KOPT-K1 (cell line): ENCODE results near the gene CDCA3.

Experiments used
- H3K27ac ChIP-seq: fragments of 200-600 bp; sonication (generic); 2 replicates; pipeline ENCODE4 v1.5.1; 2016; ENCODE audit warnings: antibody characterized with exemption, mild to moderate bottlenecking, low read depth, low read length; ENCODE audit not compliant: poor library complexity, severe bottlenecking
- H3K36me3 ChIP-seq: fragments of 200-600 bp; sonication (generic); 2 replicates; pipeline ENCODE4 v1.5.1; 2017; ENCODE audit warnings: antibody characterized with exemption, mild to moderate bottlenecking, low read length, moderate library complexity; ENCODE audit not compliant: insufficient read depth
- H3K9me3 ChIP-seq: fragments of 200-600 bp; sonication (generic); 2 replicates; pipeline ENCODE4 v1.5.1; 2017; ENCODE audit warnings: antibody characterized with exemption, low read length, mild to moderate bottlenecking; ENCODE audit not compliant: insufficient read depth, poor library complexity, severe bottlenecking

CDCA3 gene

DNA sequence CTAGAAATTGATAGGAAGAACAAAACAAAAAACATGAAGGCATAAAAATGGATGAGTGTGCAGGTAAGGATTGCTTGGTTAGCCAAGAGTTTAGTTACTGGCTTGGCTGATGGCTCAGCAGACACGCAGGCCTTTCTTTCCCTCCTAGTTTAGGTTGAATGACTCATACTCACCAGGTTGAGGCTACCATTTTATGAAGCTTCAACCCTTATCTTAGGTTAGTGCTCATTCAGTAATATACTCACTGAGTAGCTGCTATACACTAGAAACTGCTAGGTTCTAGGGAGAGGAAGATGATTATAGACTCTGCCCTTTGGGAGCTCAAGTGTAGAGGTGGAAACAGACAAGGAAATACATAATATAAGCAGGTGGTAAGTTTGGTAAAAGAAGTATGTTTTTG is 16.8 kb downstream of the CDCA3 start:
- Histone ChIP-seq H3K27ac (no peak overlapping the region), H3K36me3 (no peaks in the 10 kb centered on the region), H3K9me3 (no peaks in the 10 kb centered on the region)

DNA sequence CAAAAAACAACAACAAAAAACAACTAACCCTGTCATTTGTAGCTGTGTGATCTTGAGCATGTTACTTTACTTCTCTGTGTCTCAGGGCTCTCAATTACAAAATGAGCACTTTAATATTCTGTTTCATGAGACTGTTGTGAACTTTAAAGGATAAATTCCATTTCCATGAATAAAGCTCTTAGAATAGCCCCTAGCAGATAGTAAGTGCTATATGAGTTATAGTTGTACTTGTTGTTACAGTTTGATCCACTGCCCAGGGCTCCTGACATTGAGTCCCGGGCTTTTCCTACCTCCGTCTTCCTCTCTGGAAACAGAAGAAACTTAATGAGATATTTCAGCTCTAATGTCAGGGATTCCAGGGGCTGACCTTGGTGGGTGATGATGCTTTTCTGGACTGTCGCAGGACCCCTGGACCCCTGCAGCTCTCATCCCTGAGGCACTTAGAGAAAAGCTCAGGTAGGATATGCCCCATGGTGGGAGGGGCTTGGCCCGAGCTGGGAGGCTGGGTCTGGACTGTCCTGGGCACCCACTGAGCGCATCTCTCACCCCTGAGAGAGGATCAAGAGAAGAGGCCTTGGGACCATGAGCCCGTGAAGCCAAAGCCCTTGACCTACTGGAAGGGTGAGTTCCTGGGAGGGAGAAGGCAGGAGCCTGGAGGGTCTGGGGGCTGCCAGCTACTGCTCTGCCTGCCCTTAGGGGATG is 17.7 kb downstream of the CDCA3 start:
- no peaks in the 10 kb centered on the region for H3K9me3 ChIP-seq
- H3K27ac ChIP-seq, result no peak overlapping the region
- H3K36me3 ChIP-seq, result no peaks in the 10 kb centered on the region

DNA sequence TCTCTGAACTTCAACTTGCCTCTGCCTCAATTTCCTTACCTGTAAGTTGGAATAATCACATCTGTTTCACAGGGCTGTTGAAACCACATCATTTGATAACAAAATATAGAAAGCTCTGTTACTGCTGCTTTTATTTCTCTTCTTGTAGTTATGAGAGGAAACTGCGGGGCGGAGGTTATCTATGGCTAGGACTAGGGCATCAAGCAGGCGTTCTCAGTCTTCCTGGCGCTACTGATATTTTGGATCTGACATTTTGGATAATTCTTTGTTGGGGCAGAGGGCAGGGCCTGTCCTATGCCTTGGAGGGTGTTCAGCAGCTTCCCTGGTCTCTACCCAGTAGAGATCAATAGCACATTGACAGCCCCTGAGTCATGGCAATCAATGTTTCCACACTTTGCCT is 19.0 kb downstream of the CDCA3 start:
- Histone ChIP-seq H3K36me3 (no peaks in the 10 kb centered on the region), H3K27ac (no peak overlapping the region), H3K9me3 (no peaks in the 10 kb centered on the region)

DNA sequence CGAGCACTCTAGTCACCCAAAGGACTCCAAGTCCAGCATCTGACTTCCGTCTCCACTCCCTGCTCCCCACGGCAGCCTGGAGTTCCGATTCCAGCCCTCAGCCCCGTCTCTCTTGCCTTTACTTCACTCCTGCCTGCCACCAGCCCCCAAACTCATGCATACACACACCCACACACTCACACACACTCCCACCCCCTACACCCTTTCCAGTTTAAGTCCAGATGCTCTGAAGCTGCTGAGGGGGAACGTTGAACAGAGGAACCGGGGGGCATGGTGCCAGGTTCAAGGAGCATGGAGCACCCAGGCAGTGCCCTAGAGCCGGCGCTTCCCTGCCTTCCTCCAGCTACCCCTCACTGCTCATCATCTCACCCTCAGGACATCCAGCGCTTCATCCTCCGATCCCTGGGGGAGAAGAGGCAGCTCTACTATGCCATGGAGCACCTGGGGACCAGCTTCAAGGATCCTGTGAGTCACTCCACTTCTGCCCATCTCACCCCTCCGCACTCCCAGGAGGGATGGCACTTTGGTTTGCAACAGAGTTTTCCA is 19.6 kb downstream of the CDCA3 start:
- Histone ChIP-seq H3K9me3 (no peaks in the 10 kb centered on the region), H3K36me3 (no peaks in the 10 kb centered on the region), H3K27ac (no peak overlapping the region)

DNA sequence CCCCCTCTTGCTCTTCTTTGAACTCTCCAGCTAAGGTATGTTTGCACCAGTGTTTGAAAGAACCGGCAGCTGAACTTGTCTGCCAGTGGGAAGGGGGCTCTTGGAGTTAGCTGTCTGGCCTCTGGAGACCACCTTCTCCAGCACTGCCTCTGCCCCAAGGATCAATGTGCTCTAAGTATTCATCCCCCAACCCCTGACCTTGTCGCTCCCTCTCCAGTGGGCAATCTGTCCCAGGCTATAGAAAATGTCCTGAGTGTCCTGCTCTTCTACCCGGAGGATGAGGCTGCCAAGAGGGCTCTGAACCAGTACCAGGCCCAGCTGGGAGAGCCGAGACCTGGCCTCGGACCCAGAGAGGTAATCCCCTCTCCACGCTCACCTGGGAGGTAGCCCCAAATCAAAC is 20.1 kb downstream of the CDCA3 start:
- no peak overlapping the region for H3K27ac ChIP-seq
- no peaks in the 10 kb centered on the region for H3K36me3 ChIP-seq
- H3K9me3 ChIP-seq, result no peaks in the 10 kb centered on the region

DNA sequence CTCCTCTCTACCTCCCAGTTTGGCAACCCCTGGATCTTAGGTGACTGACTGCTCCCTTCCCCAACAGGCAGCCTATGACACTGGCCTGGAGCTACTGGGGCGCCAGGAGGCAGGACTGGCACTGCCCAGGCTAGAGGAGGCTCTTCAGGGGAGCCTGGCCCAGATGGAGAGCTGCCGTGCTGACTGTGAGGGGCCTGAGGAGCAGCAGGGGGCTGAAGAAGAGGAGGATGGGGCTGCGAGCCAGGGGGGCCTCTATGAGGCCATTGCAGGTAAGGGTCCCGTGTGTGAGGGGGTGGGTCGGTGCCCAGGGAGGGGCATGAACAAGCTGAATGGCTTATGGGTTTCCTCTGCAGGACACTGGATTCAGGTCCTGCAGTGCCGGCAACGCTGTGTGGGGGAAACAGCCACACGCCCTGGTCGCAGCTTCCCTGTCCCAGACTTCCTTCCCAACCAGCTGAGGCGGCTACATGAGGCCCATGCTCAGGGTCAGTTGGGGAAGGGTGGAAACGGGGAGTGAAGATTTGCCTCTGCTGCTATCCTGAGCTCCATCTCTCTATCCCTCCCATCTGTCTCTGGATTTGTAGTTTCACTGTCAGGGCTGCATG is 20.7 kb downstream of the CDCA3 start:
- no peak overlapping the region for H3K27ac ChIP-seq

DNA sequence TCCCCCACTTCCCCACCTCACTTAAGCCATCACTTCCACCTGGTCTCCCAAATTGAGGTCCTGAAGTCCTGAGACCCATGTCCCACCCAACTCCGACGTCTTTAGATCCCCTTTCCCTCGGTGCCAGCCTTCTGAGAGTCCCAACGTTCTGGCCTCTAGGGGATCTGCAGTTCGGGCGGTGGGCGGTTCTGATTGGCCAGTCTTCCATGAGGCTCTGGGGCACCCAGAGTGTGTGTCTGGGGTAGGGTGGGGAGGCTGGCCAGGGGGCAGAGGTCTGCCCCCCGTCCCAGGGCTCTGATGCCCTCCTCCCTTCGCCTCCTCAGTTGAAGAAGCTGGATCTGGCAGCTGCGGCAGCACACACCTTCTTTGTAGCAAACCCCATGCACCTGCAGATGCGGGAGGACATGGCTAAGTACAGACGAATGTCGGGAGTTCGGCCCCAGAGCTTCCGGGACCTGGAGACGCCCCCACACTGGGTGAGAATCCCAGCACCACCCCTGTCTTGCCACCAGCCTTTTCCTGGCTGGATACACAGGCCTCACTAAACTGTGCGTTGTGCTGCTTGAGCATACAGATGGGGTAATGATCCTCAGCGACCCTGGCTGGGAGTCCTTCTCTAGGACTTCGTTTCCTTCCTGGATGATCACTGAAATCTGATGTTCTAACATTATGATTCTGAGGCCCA is 21.4 kb downstream of the CDCA3 start:
- Histone ChIP-seq H3K9me3 (no peaks in the 10 kb centered on the region), H3K27ac (no peak overlapping the region), H3K36me3 (no peaks in the 10 kb centered on the region)

More for the DNA sequence above, 20.7 kb downstream of the CDCA3 start:
- H3K36me3 ChIP-seq, result no peaks in the 10 kb centered on the region
- no peaks in the 10 kb centered on the region for H3K9me3 ChIP-seq

DNA sequence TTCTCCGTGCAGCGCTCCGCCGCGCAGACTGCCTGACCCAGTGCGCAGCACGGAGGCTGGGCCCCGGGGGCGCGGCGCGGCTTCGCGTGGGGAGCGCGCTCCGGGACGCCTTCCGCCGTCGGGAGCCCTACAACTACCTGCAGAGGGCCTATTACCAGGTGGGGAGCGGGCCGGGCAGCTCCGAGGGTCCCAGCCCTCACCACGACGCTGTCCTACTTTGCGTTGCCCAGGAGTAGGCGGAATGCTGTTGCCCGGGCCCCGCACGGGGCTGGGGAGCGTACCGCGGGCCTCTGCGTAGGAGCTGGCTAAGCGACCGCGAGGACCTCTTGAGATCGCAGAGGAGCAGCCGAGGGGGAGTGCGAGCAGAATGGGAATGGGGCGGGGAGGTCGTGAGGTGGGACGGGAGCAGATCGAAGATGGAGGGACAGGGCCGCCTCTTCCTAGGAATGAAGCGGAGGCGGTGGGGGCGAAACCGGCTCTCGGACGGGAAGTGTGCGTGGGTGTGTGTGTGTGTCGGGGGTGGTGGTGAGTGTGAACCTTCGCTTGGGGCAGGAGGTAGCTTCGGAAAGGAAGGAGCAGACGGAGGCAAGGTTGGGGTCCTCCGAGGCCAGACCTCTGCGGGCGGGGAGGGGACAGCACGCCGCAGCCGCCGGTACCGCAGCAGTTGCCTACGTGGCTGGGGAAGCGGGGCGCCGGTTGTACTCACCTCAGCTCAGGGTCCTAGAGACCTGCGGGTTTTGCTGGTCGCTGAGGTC is 22.1 kb downstream of the CDCA3 start:
- no peak overlapping the region for H3K27ac ChIP-seq
- no peaks in the 10 kb centered on the region for H3K36me3 ChIP-seq

DNA sequence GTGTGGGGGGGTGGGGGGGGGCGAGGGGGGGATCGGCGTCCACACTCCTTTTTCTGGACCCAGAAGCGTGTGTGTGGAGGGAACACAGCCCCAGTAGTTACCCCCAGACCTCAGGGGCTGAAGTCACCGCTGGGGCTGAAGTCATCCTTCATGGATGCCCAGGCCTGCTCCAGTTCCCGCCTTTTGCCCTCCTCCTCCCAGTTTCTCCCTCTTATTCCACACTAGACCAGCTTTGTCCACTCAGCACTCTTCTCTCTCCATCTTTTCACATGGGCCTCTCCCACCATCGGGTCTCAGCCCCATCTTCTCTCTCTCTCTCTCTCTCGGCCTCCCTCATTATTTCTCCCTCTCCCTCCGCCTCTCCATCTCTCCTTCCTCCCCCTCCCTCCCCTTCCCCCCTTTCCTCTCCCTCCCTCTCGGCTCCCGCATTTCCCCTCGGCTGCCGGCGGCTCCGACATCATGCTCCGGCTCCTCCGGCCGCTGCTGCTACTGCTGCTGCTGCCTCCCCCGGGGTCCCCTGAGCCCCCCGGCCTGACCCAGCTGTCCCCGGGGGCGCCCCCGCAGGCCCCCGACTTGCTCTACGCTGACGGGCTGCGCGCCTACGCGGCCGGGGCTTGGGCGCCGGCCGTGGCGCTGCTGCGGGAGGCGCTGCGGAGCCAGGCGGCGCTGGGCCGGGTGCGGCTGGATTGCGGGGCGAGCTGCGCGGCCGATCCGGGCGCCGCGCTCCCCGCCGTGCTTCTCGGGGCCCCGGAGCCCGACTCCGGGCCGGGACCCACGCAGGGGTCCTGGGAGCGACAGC is 22.9 kb downstream of the CDCA3 start, which contains the start of gene P3H3:
P3H3 (plus strand) TSS at position 426 of the 799 bp plus-strand sequence; CDS start at position 460, 34 bp downstream.
- H3K36me3 ChIP-seq, result no peaks in the 10 kb centered on the region
- no peaks in the 10 kb centered on the region for H3K9me3 ChIP-seq
- no peak within 1 kb of the TSS for H3K27ac ChIP-seq

More for the DNA sequence above, 22.1 kb downstream of the CDCA3 start:
- no peaks in the 10 kb centered on the region for H3K9me3 ChIP-seq

DNA sequence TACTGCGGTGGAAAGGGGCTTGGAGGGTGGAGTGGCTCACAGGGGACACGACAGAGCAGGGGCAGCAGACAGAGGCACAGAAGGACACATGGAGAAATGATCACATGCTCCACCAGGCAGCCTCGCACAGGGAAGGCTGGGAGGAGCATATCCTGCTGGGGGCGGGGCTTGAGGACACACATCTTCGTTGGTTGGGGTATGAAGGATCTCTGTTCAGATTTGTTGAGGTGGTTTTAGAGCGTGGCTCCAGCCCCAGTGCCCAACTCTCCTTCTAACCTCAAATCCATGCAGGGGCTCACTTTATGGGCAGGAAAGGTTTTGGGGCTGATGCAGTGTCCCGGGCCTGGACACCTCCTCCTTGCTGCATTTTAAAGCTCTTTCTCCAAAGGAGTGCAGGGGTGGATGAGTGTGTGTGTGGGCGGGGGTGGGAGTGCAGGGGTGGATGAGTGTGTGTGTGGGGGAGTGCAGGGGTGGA is 23.6 kb downstream of the CDCA3 start:
- Histone ChIP-seq H3K9me3 (no peaks in the 10 kb centered on the region), H3K36me3 (no peaks in the 10 kb centered on the region), H3K27ac (no peak overlapping the region)

DNA sequence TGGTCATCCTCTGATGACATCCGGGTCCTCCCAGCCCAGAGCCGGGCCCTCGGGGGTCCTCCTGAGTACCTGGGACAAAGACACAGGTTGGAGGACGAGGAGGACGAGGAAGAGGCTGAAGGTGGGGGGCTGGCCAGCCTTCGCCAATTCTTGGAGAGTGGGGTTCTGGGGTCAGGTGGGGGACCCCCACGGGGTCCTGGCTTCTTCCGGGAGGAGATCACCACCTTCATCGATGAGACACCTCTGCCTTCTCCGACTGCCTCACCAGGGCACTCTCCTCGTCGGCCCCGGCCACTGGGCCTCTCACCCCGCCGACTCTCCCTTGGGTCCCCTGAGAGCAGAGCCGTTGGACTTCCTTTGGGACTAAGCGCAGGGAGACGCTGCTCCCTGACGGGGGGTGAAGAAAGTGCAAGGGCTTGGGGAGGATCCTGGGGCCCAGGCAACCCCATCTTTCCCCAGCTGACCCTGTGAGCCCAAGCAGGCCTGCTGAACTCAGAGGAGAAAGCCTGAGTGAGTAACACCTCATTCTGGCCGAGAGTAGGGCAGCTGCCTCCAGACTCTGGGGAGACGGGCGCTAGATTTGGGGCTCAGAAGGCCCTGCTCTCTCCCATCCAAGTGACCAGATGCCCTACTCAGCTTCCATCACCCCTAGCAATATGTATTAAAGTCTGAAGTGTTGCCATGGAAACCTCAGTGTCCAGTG is 24.2 kb downstream of the CDCA3 start:
- Histone ChIP-seq H3K36me3 (no peaks in the 10 kb centered on the region), H3K27ac (no peak overlapping the region)

DNA sequence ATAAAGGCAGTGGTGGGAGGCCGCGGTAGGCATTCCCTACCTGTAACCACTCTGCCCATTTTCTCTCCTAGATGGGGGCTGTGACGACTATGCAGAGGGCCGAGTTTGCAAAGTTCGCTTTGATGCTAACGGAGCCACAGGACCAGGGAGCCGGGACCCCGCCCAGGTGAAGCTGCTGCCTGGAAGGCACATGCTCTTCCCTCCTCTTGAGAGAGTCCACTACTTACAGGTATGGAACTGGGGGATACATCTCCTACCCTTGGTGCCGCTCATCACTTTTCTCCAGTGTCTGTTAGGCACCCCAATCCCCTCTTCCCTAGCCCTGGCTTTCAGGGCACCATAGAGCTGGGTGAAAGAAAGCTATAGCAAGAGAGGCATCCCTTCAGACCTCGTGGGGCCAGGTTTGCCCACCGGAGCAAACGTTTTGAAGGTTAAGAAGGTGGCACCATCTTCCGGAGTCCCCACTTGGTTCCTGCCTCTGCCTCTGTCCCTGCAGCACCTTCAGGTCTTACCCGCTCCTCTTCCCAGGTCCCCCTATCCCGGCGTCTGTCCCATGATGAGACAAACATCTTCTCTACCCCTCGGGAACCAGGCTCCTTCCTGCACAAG is 24.9 kb downstream of the CDCA3 start:
- Histone ChIP-seq H3K36me3 (no peaks in the 10 kb centered on the region), H3K9me3 (no peaks in the 10 kb centered on the region), H3K27ac (no peak overlapping the region)

More for the DNA sequence above, 24.2 kb downstream of the CDCA3 start:
- H3K9me3 ChIP-seq, result no peaks in the 10 kb centered on the region

DNA sequence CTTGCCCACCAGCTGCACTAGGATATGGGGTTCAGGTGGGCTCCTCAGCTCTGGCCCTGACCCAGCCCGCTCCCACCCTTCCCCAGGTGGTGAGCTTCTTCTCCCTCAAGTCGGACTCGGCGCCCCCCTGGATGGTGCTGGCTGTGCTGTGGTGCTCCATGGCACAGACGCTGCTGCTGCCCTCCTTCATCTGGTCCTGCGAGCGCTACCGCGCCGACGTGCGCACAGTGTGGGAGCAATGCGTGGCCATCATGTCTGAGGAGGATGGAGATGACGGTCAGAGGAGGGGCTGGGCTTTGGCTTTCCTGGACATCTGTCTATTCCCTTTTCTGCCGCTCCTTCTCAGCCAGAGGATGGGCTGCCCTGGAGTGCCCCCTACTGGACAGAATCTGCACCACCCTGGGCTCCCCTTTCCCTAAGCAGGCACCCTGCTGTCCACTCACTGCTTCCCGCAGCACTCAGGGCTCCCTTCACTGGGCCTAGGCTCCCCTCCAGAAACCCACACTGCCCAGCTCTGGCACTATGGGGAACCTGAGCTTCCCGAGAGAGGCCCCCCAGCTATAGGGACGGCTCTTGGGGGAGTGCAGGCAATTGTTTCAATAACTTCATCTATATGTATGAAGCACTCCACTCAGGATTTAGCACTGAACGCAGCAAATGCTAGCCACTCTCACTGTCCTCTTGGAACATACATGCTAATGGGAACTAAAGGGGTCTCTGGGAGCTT is 25.5 kb downstream of the CDCA3 start:
- H3K27ac ChIP-seq, result no peak overlapping the region
- no peaks in the 10 kb centered on the region for H3K36me3 ChIP-seq
- no peaks in the 10 kb centered on the region for H3K9me3 ChIP-seq
